GM23338 (cell line): Measurements from ENCODE around the gene NR2C1.

Experiments used
- CREB1 ChIP-seq: fragments of 250-450 bp; sonication (Bioruptor Pico); IDR thresholded peaks from 2 replicates; pipeline ENCODE4 v1.5.0; 2020; ENCODE audit warnings: low read depth, mild to moderate bottlenecking, moderate library complexity
- CTCF ChIP-seq, 2 experiments: fragments of 200-600 bp in 1 of 2; sonication (generic) in 1 of 2; conservative IDR thresholded peaks; 2 replicates each; pipeline versions ENCODE4 v1.5.1 to v1.6.1; 2016 to 2017; ENCODE audit warnings: antibody characterized with exemption in 2 of 2, low read depth in 2 of 2, mild to moderate bottlenecking in 2 of 2, moderate library complexity in 1 of 2
- EZH2 ChIP-seq: fragments of 200-600 bp; sonication (generic); IDR thresholded peaks from one replicate; pipeline ENCODE4 v1.8.0; 2017; ENCODE audit warnings: antibody characterized with exemption, mild to moderate bottlenecking, low read depth; ENCODE audit not compliant: unreplicated experiment
- EZH2phosphoT487 ChIP-seq: fragments of 200-600 bp; sonication (generic); IDR thresholded peaks from one replicate; pipeline ENCODE4 v1.8.1; 2018; ENCODE audit warnings: antibody characterized with exemption; ENCODE audit not compliant: unreplicated experiment
- JUNB ChIP-seq: IDR thresholded peaks from one replicate; pipeline ENCODE4 v1.6.1; 2016; ENCODE audit warnings: antibody characterized with exemption; ENCODE audit not compliant: unreplicated experiment
- NANOG ChIP-seq: IDR thresholded peaks from 2 replicates; pipeline ENCODE4 v1.6.1; 2016; ENCODE audit warnings: antibody characterized with exemption, borderline replicate concordance
- POLR2AphosphoS5 ChIP-seq: IDR thresholded peaks from 2 replicates; pipeline ENCODE4 v1.6.1; 2016; ENCODE audit warnings: antibody characterized with exemption, low read depth
- REST ChIP-seq: IDR thresholded peaks from one replicate; pipeline ENCODE4 v1.6.1; 2018; ENCODE audit warnings: antibody characterized with exemption; ENCODE audit not compliant: unreplicated experiment
- ZNF114 ChIP-seq: fragments of 250-450 bp; sonication (Bioruptor Pico); IDR thresholded peaks from 2 replicates; pipeline ENCODE4 v1.5.0; 2020; ENCODE audit warnings: mild to moderate bottlenecking, moderate library complexity

GRCh38 chr12:94982456-94982855 lies 91.0 kb downstream of the NR2C1 start:
- TF ChIP-seq CTCF (conservative IDR thresholded peaks at IDR 0.05; ENCODE audit: low read depth in 2 of 2) (no peak), POLR2AphosphoS5 (no peak), EZH2 (no peak), ZNF114 (CRISPR knock-in tag) (no peak), EZH2phosphoT487 (no peak), REST (no peak), CREB1 (CRISPR knock-in tag) (no peak), NANOG (no peak), JUNB (no peak)
